Calu3 (cell line): Measurements from ENCODE around the gene CACNA1G. TPM values are rescaled to one million over a fixed set of nuclear protein-coding genes. Genes with fewer than 3 reads are reported as not detected.
A peak's percentile ranks its signal among the peaks of the same experiment; 100 is the strongest.

Experiments
- BruUV-seq: library from RNA; stranded (reverse); fragments of 400-500 nt; replicated peaks from 2 replicates; lab custom pipeline; 2021; lab: Mats Ljungman, UMichigan
- CTCF ChIA-PET: fragments of 300-600 bp; sonication (Branson Sonifier 250); formaldehyde crosslinking; loops from one replicate; lab custom pipeline; 2022; ENCODE audit warnings: antibody characterized with exemption; lab: Charles Lee
- DNase-seq: peaks from one replicate; pipeline ENCODE4 v3.0.0; 2022
- H3K27ac Mint-ChIP-seq: one replicate; pipeline ENCODE4 v1.8.0; 2022; ENCODE audit warnings: mixed read lengths; ENCODE audit not compliant: unreplicated experiment
- H3K27me3 Mint-ChIP-seq: one replicate; pipeline ENCODE4 v1.8.0; 2022; ENCODE audit warnings: mixed read lengths; ENCODE audit not compliant: unreplicated experiment
- H3K36me3 Mint-ChIP-seq: one replicate; pipeline ENCODE4 v1.8.0; 2022; ENCODE audit warnings: mild to moderate bottlenecking, moderate library complexity, mixed read lengths; ENCODE audit not compliant: insufficient read depth, unreplicated experiment
- H3K4me1 Mint-ChIP-seq: one replicate; pipeline ENCODE4 v1.8.0; 2022; ENCODE audit warnings: mild to moderate bottlenecking, low read depth, mixed read lengths; ENCODE audit not compliant: unreplicated experiment
- H3K4me3 Mint-ChIP-seq: one replicate; pipeline ENCODE4 v1.8.0; 2022; ENCODE audit warnings: mild to moderate bottlenecking, low read depth, moderate library complexity, mixed read lengths; ENCODE audit not compliant: unreplicated experiment
- H3K9me3 Mint-ChIP-seq: one replicate; pipeline ENCODE4 v1.8.0; 2022; ENCODE audit warnings: low read depth, mixed read lengths; ENCODE audit not compliant: unreplicated experiment
- intact Hi-C: fragments of 100-400 bp; cut with micrococcal nuclease; formaldehyde crosslinking; loops from one replicate; pipeline ENCODE4 v1.10.0; 2022; ENCODE audit not compliant: unreplicated experiment
- total RNA-seq: library from RNA; stranded (reverse); gene quantifications from 2 replicates; pipeline ENCODE4 v1.2.3, GENCODE V29; 2022
- TF ChIP-seq, protein P1 (sequence below): fragments of 200-600 bp; IDR thresholded peaks from one replicate; pipeline ENCODE4 v1.8.0; 2022; ENCODE audit warnings: antibody characterized with exemption; ENCODE audit not compliant: unreplicated experiment

Gene CACNA1G
- total RNA-seq, 1 experiment from 2014 or later: not detected

- CTCF ChIA-PET: interaction anchor here (0.5 to 1.4 kb wide), 6 partner anchors 9 to 54 kb away, joined by 3 to 5 read pairs (median 3); no protein-coding TSS in a partner anchor
- TF ChIP-seq, protein P1, sequence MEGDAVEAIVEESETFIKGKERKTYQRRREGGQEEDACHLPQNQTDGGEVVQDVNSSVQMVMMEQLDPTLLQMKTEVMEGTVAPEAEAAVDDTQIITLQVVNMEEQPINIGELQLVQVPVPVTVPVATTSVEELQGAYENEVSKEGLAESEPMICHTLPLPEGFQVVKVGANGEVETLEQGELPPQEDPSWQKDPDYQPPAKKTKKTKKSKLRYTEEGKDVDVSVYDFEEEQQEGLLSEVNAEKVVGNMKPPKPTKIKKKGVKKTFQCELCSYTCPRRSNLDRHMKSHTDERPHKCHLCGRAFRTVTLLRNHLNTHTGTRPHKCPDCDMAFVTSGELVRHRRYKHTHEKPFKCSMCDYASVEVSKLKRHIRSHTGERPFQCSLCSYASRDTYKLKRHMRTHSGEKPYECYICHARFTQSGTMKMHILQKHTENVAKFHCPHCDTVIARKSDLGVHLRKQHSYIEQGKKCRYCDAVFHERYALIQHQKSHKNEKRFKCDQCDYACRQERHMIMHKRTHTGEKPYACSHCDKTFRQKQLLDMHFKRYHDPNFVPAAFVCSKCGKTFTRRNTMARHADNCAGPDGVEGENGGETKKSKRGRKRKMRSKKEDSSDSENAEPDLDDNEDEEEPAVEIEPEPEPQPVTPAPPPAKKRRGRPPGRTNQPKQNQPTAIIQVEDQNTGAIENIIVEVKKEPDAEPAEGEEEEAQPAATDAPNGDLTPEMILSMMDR: no peak
- intact Hi-C loops: loop anchor here (5.0 kb wide), 1 partner anchor 36 kb away; no protein-coding TSS in a partner anchor
- Mint-ChIP-seq H3K9me3 (no peaks in the 10 kb centered on the region), H3K36me3 (peaks cover 58% of the 10 kb centered on the region), H3K4me1 (peaks cover 47% of the 10 kb centered on the region), H3K27me3 (peaks cover 11% of the 10 kb centered on the region), H3K27ac (peak overlapping the region; percentile 63), H3K4me3 (peak overlapping the region; percentile 85)
- peak; percentile 64 for DNase-seq
- BruUV-seq: no TSS peak
Observed at GRCh38 chr17:50533720-50534148, 26.8 kb upstream of the CACNA1G start.

DNA sequence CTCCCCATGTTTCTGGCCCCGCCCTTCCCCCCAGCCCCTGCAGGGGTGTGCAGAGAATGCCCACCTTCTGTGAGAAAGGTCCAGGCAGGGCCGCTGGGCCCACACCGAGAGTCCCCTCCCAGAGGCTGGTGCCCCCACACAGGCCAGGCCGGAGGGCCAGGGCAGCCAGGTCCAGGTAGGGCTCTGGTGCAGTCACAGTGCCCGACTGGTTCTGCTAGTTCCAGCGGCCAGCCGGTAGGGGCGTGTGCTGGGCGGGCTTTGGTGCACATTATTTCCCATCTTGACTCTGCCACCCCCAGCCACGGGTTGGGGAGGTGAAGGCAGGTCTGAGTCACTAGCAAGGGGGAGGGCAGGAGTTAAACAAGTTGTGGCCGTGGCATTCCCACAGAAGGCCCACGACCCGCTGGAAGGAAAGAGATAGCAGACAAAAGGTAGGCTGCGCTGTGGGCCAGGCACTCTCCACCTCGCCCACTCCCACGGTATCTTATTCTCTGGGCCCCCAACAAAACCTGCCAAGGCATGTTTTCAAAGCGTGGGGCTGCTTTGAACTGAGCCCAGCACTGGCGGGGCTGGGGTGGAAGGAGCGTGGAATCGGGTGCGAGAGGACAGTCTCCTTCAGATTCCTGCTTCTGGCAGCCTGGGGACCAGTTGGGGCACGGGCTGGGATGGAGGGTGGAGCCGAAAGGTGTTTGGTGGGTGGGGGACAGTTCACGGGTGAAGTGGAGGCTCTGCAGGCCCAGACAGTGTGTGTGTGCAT is 26.1 kb upstream of the CACNA1G start:
- TF ChIP-seq, protein P1: peak; percentile 96
- no peaks in the 10 kb centered on the region for H3K9me3 Mint-ChIP-seq
- H3K4me3 Mint-ChIP-seq: peak overlapping the region; percentile 85
- peak overlapping the region; percentile 63 for H3K27ac Mint-ChIP-seq
- BruUV-seq: no TSS peak
- CTCF ChIA-PET: interaction anchor here (0.5 to 1.2 kb wide), 3 partner anchors 9 to 41 kb away, joined by 3 read pairs; no protein-coding TSS in a partner anchor
- peak; percentile 92 for DNase-seq
- peaks cover 47% of the 10 kb centered on the region for H3K4me1 Mint-ChIP-seq
- H3K36me3 Mint-ChIP-seq: peaks cover 58% of the 10 kb centered on the region
- peaks cover 5% of the 10 kb centered on the region for H3K27me3 Mint-ChIP-seq
- intact Hi-C loops: loop anchor here (5.0 kb wide), 1 partner anchor 37 kb away; no protein-coding TSS in a partner anchor

DNA sequence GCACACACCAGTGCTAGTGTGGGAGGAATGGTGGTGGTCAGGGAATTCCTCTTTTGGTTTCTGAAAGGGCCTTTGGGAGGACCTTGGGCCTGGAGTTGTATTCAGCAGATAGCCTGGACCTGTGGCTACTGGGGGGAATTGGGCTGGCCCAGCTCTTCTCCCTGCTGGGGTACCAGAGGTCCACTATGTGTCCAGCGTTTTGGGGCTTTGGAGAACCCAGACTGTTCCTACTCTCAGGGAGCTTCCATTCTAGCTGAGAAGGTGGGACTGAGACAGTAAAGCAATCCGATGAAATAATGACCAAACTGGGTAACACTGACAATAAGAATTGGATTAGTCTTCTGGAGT is 25.6 kb upstream of the CACNA1G start:
- H3K4me3 Mint-ChIP-seq: peak overlapping the region; percentile 85
- H3K27me3 Mint-ChIP-seq: no peaks in the 10 kb centered on the region
- intact Hi-C loops: loop anchor here (5.0 kb wide), 1 partner anchor 38 kb away; no protein-coding TSS in a partner anchor
- no peak for DNase-seq
- peaks cover 52% of the 10 kb centered on the region for H3K4me1 Mint-ChIP-seq
- TSS peak; percentile 15 for BruUV-seq
- peak overlapping the region; percentile 63 for H3K27ac Mint-ChIP-seq
- H3K36me3 Mint-ChIP-seq: peaks cover 58% of the 10 kb centered on the region
- no peaks in the 10 kb centered on the region for H3K9me3 Mint-ChIP-seq
- TF ChIP-seq, protein P1: no peak
- CTCF ChIA-PET: no interaction called here

DNA sequence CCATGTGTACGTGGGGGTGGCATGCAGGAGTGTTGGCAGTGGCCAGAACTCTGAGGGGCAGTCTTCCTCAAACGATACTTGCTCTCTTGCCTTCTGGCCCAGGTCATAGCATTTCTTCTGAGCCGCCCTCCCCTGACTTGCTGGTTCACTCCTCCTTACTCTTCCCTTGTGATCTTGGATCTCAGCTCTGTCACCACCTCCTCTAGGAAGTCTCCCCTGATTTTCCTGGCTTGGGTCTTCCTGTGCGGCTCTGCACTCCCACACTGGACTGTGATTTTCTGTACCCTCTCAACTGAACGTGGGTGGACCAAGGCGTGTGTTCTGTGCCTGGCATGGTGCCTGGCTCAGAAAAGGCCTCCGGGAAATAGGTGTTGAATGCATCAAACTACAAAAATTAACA is 25.1 kb upstream of the CACNA1G start:
- H3K4me3 Mint-ChIP-seq: peak overlapping the region; percentile 85
- CTCF ChIA-PET: no interaction called here

More for the DNA sequence above, 25.1 kb upstream of the CACNA1G start:
- H3K36me3 Mint-ChIP-seq: peaks cover 58% of the 10 kb centered on the region
- H3K9me3 Mint-ChIP-seq: no peaks in the 10 kb centered on the region
- no peaks in the 10 kb centered on the region for H3K27me3 Mint-ChIP-seq
- DNase-seq: no peak
- no TSS peak for BruUV-seq
- no peak overlapping the region for H3K27ac Mint-ChIP-seq
- H3K4me1 Mint-ChIP-seq: peaks cover 55% of the 10 kb centered on the region
- intact Hi-C loops: no loop called here
- TF ChIP-seq, protein P1: no peak
